IPS DF 6.9 (cell line): ENCODE results near the gene RTN4RL1.

Experiments used
- DNase-seq: peaks from one replicate; pipeline ENCODE4 v3.0.0-alpha.2; 2013; ENCODE audit warnings: low read depth, low spot score
- H3K27ac ChIP-seq: one replicate; pipeline ENCODE4 v1.5.1; 2013; ENCODE audit warnings: low read length, control low read depth
- H3K27me3 ChIP-seq: 2 replicates; pipeline ENCODE4 v1.6.1; 2013; ENCODE audit warnings: mild to moderate bottlenecking, low read length; ENCODE audit not compliant: control insufficient read depth, insufficient read depth
- H3K36me3 ChIP-seq: 2 replicates; pipeline ENCODE4 v1.6.1; 2013; ENCODE audit warnings: low read length; ENCODE audit not compliant: control insufficient read depth, insufficient read depth
- H3K4me1 ChIP-seq: 2 replicates; pipeline ENCODE4 v1.6.1; 2013; ENCODE audit warnings: low read length; ENCODE audit not compliant: control insufficient read depth, insufficient read depth
- H3K4me3 ChIP-seq: 2 replicates; pipeline ENCODE4 v1.5.1; 2013; ENCODE audit warnings: mild to moderate bottlenecking, low read length
- H3K9me3 ChIP-seq: 2 replicates; pipeline ENCODE4 v1.6.1; 2013; ENCODE audit warnings: low read length, inconsistent platforms; ENCODE audit not compliant: control insufficient read depth, insufficient read depth
- WGBS: extraction: QIAGEN DNeasy Blood & Tissue Kit; methylation state at CpG from one replicate; pipeline ENCODE4 v1.1.7; 2013; ENCODE audit warnings: mixed read lengths, missing lambda C conversion rate; ENCODE audit not compliant: insufficient read length, insufficient coverage; 5-methylcytosine and 5-hydroxymethylcytosine counted together

The RTN4RL1 gene

DNA sequence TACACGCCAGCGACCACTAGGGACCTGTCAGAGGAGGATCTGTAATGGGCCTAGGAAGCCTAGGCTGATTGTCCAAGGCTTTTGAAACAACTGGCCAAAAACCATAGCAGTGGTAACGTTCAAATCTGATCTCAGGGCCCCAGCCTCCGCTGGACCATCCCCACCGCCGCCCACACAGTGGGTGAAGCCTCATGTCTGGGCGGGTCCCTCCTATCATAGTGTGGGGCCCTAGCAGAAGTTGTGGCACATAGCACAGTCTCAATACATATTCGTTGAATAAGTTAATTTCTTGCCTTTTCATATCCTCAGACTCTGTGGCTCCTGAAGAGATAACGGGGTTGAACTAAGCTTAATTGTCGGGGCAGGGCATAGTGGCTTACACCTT is 5.6 kb upstream of the RTN4RL1 start:
- Histone ChIP-seq H3K36me3 (no peaks in the 10 kb centered on the region), H3K4me1 (peaks cover 3% of the 10 kb centered on the region; the same call in 1 of the 2 replicates), H3K4me3 (peak overlapping the region; percentile 70; the same call in 1 of the 2 replicates), H3K9me3 (no peaks in the 10 kb centered on the region), H3K27ac (no peak overlapping the region), H3K27me3 (peaks cover 33% of the 10 kb centered on the region)
- DNase-seq = no peak
- WGBS = no CpG with 5 or more reads among the region's 10 CpGs

DNA sequence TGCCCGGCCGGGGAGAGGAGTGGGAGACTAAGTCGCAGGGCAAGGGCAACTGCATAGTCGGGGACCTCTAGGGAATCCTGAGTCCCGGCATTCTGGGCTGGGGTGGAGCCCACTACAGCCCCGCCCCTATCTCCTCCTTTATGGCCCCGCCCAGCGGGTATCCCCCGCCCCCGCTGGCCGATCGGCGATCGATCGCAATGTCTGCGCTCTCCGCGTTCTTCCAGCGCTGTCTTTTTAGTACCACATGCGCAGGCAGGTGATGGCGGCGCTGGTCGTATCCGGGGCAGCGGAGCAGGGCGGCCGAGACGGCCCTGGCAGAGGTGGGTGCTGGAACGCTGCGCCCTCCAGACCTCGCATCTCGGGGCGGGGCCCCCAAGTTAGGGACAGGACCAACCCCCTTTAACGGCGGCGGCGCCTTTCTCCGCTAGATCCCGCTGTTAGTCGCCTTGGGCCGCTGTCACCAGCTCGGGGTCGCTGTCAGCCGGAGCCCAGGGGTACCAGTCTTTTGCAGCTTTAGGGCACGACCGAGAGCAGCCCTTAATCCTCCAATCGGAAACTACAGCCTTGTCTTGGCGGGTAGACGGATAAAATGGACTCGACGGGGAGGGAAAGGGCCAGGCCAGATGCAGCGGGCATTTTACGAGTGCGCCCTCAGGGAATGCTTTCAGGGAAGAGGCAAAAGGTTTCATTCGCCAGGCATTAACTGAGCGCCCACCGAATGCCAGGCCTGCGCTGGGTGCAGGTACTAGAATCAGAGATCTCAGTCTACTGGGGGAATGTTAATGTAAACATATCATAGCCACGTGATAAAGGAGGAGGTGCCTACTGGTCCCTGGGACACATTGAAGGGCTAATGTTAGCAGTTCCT is 5.0 kb upstream of the RTN4RL1 start, which contains the start of gene DPH1:
DPH1 (plus strand) TSS at position 243 of the 868 bp plus-strand sequence; CDS start at position 260, 17 bp downstream.
- peaks cover 39% of the 10 kb centered on the region for H3K27me3 ChIP-seq
- H3K4me3 ChIP-seq = peak within 1 kb of the TSS; percentile 70
- H3K27ac ChIP-seq = no peak within 1 kb of the TSS
- peaks cover 3% of the 10 kb centered on the region for H3K4me1 ChIP-seq
- WGBS = no CpG with 5 or more reads among the region's 59 CpGs
- no peaks in the 10 kb centered on the region; the same call in 1 of the 2 replicates for H3K36me3 ChIP-seq
- H3K9me3 ChIP-seq = no peaks in the 10 kb centered on the region
- no peak for DNase-seq

DNA sequence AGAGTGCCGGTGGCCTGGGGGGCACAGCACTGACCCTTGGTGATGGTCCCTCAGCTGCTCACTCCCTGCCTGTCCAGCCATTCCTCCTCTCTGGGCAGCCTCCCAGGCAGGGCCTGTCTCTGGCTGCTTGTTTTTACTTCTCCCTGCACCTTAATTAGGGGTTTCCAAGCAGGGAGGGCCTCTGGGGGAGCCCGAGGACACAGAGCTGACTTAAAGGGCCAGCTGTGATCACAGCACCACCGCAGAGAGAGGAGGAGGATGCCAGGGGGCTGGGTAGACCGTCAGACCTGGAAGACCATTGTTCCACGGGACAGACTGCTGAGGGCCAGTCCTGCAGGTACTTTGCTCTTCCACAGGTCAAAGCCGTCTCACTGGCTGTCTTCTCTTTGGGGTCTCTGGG is 3.6 kb upstream of the RTN4RL1 start:
- no peaks in the 10 kb centered on the region; the same call in 1 of the 2 replicates for H3K36me3 ChIP-seq
- H3K4me3 ChIP-seq = no peak overlapping the region
- peaks cover 53% of the 10 kb centered on the region for H3K27me3 ChIP-seq
- no peak overlapping the region for H3K27ac ChIP-seq
- no peaks in the 10 kb centered on the region for H3K9me3 ChIP-seq
- DNase-seq = no peak
- WGBS = no CpG with 5 or more reads among the region's 6 CpGs
- peaks cover 7% of the 10 kb centered on the region for H3K4me1 ChIP-seq

DNA sequence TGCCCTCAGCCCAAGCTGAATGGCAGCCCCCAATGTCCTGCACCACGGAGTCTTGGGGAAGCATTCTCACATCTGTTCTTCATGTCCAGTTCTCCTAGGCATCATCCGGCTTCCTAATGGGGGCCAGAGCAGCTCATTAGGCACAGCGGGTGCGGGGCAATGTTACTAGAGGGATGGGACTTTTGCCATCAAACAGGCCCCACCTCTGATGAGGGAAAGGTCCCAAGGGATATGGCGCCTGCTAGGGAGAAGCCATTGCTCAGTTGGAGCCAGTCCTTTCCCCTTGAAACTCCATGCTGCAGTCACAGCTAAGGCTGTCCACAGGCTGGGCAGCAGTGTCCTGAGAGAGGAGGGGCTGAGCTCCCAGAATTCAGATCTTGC is 3.1 kb upstream of the RTN4RL1 start:
- Histone ChIP-seq H3K9me3 (no peaks in the 10 kb centered on the region), H3K4me1 (peaks cover 7% of the 10 kb centered on the region), H3K27ac (no peak overlapping the region), H3K36me3 (no peaks in the 10 kb centered on the region; the same call in 1 of the 2 replicates), H3K4me3 (no peak overlapping the region), H3K27me3 (peaks cover 57% of the 10 kb centered on the region)
- no peak for DNase-seq
- WGBS = no CpG with 5 or more reads among the region's 5 CpGs

DNA sequence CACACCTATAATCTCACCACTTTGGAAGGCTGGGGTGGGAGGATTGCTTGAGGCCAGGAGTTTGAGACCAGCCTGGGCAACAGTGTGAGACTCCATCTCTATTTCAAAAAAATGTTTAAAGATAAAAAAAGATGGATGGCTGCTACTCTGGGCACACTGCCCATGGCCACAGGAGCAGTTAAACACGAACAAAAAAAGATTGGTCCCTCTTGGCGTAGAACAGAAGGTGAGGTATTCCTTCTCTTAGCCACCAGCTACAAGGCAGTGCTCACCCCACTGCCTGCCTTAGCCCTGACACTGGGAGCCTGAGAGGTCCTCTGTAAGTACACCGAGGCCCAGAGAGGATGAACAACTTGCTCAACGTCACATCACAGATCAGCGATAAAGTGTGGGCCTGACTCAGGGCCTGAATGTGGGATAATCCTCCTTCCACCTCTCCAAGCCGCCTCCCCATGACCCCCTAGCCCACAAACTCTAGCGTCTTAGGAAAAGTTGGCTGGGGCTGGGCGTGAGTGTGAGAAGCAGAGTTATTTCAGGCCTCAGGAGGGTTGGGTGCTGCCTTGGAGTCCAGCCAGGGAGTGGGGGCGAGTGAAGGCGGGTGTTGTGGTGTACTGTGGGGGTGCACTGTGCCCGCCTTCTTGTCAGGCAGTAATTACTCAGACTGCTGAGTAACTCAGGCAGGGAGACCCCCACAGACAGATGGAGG is 2.5 kb upstream of the RTN4RL1 start:
- H3K27me3 ChIP-seq = peaks cover 62% of the 10 kb centered on the region
- H3K36me3 ChIP-seq = no peaks in the 10 kb centered on the region; the same call in 1 of the 2 replicates
- DNase-seq = no peak
- no CpG with 5 or more reads among the region's 11 CpGs for WGBS
- no peak overlapping the region for H3K27ac ChIP-seq
- H3K9me3 ChIP-seq = no peaks in the 10 kb centered on the region
- peaks cover 7% of the 10 kb centered on the region for H3K4me1 ChIP-seq
- no peak overlapping the region for H3K4me3 ChIP-seq

DNA sequence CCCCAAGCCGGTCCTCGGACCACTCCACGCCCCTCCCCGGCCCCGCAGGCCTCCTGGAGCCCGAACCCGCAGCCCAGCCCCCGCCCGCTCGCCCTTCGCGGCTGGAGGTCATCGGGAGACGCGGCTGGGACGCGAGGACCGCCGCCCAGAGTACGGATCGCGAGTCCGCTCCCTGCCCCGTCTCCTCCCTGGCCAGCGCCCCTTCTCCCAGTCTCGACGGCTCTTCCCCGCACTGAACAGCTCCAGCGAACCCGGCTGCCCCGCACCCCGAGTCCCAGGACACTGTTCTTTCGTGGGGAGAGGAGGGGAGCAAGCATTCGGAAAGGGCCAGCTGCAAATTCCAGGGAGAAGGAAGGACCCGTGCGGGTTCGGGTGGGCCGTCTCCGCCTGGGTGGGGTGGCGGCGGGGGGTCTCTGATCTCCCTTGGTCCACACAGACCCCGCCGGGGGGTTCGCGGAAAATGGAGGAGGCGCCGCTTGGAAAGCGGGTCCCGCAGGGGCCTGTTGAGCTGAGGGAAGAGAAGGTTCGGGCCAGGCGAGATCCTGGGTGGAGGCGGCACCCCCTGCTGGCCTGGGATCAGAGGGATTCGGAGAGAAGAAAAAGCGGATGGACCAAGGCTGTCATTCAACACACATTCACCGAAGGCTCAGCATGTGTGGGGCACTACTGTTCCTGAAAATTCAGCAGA is 632 bp upstream of the RTN4RL1 start:
- Histone ChIP-seq H3K4me3 (peak overlapping the region; percentile 45; the same call in 1 of the 2 replicates), H3K4me1 (peaks cover 7% of the 10 kb centered on the region), H3K27me3 (peaks cover 70% of the 10 kb centered on the region), H3K9me3 (no peaks in the 10 kb centered on the region), H3K36me3 (no peaks in the 10 kb centered on the region; the same call in 1 of the 2 replicates), H3K27ac (no peak overlapping the region)
- no peak for DNase-seq
- no CpG with 5 or more reads among the region's 55 CpGs for WGBS

DNA sequence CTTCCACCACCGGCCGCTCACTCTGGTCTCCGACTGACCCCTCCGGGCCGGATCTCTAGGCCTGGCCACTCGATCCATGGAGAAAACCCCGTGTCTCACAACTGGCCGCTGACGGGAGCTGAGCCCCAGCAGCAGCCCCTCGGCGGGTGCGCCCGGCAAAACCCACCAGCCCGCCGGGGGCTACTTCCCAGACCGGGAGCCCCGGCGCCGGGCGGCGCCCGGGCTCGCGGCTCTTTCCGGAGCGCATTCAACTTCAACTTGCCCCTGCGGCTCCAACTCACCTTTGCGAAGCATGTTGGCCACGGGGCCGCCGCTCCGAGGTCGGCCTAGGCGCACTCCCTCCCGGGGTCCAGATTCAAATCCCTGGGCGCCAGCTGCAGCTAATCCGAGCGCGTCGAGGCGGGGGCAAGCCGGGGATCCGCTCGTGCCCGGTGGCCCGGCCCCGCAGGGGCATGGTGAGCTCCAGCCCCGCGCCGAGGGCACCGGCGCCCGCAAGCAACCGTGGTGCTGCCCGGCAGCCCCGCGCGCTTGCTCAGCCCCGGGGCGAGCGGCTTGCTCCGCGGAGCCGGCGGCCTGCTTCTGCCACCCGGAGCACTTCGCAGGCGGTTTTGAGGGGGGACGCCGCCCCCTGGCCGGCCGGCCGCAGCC is 438 bp downstream of the RTN4RL1 start:
- no CpG with 5 or more reads among the region's 73 CpGs for WGBS
- H3K36me3 ChIP-seq = no peaks in the 10 kb centered on the region; the same call in 1 of the 2 replicates
- H3K4me3 ChIP-seq = peak overlapping the region; percentile 45
- no peak overlapping the region for H3K27ac ChIP-seq
- H3K9me3 ChIP-seq = no peaks in the 10 kb centered on the region
- H3K27me3 ChIP-seq = peaks cover 73% of the 10 kb centered on the region
- H3K4me1 ChIP-seq = peaks cover 5% of the 10 kb centered on the region
- DNase-seq = no peak

DNA sequence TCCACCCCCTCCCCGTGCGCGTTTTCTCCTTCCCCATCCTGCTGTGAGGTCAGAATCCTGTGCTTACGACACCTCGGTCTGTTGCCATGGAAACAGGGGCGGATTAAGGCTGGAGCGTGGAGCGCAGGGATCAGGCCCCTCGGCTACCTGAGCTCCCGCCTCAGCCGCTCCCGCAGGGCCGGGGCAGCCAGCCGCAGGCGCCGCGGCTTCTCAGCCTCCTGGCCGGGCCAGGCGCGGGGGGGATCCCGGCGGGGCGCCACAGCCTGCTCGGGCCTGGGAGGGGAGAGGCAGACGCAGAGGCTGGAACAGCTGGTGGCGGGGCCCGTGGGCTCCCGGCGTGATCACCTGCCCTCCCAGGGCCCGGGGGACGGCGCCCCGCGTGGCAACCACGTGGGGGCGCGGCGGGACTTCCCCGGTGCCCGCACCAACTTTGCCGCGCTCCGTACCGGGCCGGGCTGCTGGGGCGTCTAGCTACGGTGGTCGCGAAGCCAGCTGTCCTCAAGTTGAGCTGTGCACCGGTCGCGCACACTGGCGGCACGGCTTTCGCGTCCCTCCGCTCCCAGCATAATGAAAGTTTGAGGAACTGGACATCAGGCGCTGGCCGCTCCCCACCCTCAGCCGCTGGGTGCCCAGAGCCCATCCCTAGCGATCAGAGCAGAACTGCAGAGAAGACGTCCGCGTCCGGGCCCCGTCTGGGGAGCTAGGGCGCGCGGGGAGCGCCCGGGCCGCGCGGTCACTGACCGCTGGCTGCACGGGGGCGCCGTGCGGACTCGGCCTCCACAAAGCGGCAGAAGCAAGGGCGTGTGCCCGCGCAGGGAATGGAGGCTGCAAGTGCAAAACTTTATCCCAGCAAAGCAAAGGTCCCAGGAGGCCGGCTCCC is 1.2 kb downstream of the RTN4RL1 start:
- peaks cover 3% of the 10 kb centered on the region for H3K4me1 ChIP-seq
- H3K9me3 ChIP-seq = no peaks in the 10 kb centered on the region
- DNase-seq = peak; percentile 77
- peaks cover 70% of the 10 kb centered on the region for H3K27me3 ChIP-seq
- no peak overlapping the region for H3K27ac ChIP-seq
- peak overlapping the region; percentile 29; the same call in 1 of the 2 replicates for H3K4me3 ChIP-seq
- WGBS = no CpG with 5 or more reads among the region's 85 CpGs
- no peaks in the 10 kb centered on the region; the same call in 1 of the 2 replicates for H3K36me3 ChIP-seq

DNA sequence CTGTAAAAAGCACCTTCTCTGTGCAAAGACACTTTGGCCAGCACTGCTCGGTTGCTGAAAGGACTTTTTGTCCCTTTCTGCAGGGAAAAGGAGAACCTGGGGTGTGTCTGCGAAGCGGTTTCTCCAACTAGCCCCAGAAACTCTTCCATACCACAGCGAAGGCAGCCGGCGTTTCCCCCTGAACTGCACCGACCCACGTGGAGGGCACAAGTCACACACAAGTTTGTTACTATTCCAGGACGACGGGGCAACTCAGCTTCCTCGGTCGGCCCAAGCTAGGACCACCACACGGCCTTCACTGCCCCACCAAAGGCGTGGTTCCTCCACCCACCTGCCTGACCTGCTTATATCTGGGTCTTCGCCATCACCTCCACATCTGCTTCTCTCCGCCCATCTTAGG is 1.9 kb downstream of the RTN4RL1 start:
- no peaks in the 10 kb centered on the region for H3K9me3 ChIP-seq
- no peak overlapping the region for H3K27ac ChIP-seq
- H3K36me3 ChIP-seq = no peaks in the 10 kb centered on the region; the same call in 1 of the 2 replicates
- H3K4me3 ChIP-seq = no peak overlapping the region
- DNase-seq = no peak
- WGBS = no CpG with 5 or more reads among the region's 16 CpGs
- H3K27me3 ChIP-seq = peaks cover 63% of the 10 kb centered on the region
- peaks cover 3% of the 10 kb centered on the region for H3K4me1 ChIP-seq
